OCI-LY7 (cell line): ENCODE results near the gene DIABLO. TPM values are rescaled to one million over a fixed set of nuclear protein-coding genes. Genes with fewer than 3 reads are reported as not detected.

Experiments
- BruUV-seq: library from RNA; stranded (reverse); fragments of 400-500 nt; replicated peaks from 2 replicates; lab custom pipeline; 2021; lab: Mats Ljungman, UMichigan
- CTCF ChIA-PET: fragments of 300-600 bp; sonication (Branson Sonifier 250); formaldehyde crosslinking; loops from one replicate; lab custom pipeline; 2022; ENCODE audit warnings: antibody characterized with exemption; ENCODE audit not compliant: unreplicated experiment; lab: Charles Lee
- POLR2A ChIA-PET: fragments of 300-600 bp; sonication (Branson Sonifier 250); formaldehyde crosslinking; loops from one replicate; lab custom pipeline; 2022; ENCODE audit warnings: antibody characterized with exemption; lab: Charles Lee
- DNase-seq: peaks from one replicate; pipeline ENCODE4 v3.0.0-alpha.2; 2015; ENCODE audit warnings: low spot score
- H2AFZ ChIP-seq: fragments of 200-600 bp; sonication (generic), shearing (Covaris generic); 2 replicates; pipeline ENCODE4 v1.6.1; 2014; ENCODE audit warnings: mild to moderate bottlenecking, antibody characterized with exemption, low read length, moderate library complexity
- H3K27ac ChIP-seq: fragments of 200-600 bp; sonication (generic); 2 replicates; pipeline ENCODE4 v1.5.1; 2014; ENCODE audit warnings: mixed run types, low read depth, mild to moderate bottlenecking, moderate library complexity, low read length, inconsistent platforms; ENCODE audit not compliant: poor library complexity, severe bottlenecking
- H3K36me3 ChIP-seq: fragments of 200-600 bp; sonication (generic); 2 replicates; pipeline ENCODE4 v1.6.1; 2014; ENCODE audit warnings: mild to moderate bottlenecking, antibody characterized with exemption, low read length, moderate library complexity, mixed read lengths; ENCODE audit not compliant: insufficient read depth
- H3K4me1 ChIP-seq: fragments of 200-600 bp; sonication (generic); 2 replicates; pipeline ENCODE4 v1.5.1; 2014; ENCODE audit warnings: mild to moderate bottlenecking, low read length; ENCODE audit not compliant: insufficient read depth, poor library complexity, severe bottlenecking
- H3K4me2 ChIP-seq: fragments of 200-600 bp; sonication (generic); 2 replicates; pipeline ENCODE4 v1.6.1; 2014; ENCODE audit warnings: mild to moderate bottlenecking, low read length
- H3K4me3 ChIP-seq: fragments of 200-600 bp; sonication (generic); 2 replicates; pipeline ENCODE4 v1.5.1; 2014; ENCODE audit warnings: mild to moderate bottlenecking, low read depth, low read length; ENCODE audit not compliant: poor library complexity, severe bottlenecking
- H3K79me2 ChIP-seq: fragments of 200-600 bp; sonication (generic); 2 replicates; pipeline ENCODE4 v1.6.1; 2016; ENCODE audit warnings: low read depth, mild to moderate bottlenecking, low read length, moderate library complexity, mixed read lengths; ENCODE audit not compliant: insufficient read depth
- H3K9me2 ChIP-seq: fragments of 200-600 bp; sonication (generic); 2 replicates; pipeline ENCODE4 v1.6.1; 2016; ENCODE audit warnings: mild to moderate bottlenecking, low read length, mixed read lengths; ENCODE audit not compliant: insufficient read depth
- H3K9me3 ChIP-seq: fragments of 200-600 bp; sonication (generic); 2 replicates; pipeline ENCODE4 v1.6.1; 2014; ENCODE audit warnings: mild to moderate bottlenecking, mixed run types, low read length, mixed read lengths
- H4K20me1 ChIP-seq: fragments of 200-600 bp; sonication (generic); 2 replicates; pipeline ENCODE4 v1.6.1; 2014; ENCODE audit warnings: mild to moderate bottlenecking, antibody characterized with exemption, low read length, moderate library complexity, mixed read lengths; ENCODE audit not compliant: insufficient read depth
- EZH2phosphoT487 ChIP-seq: fragments of 200-600 bp; sonication (generic); IDR thresholded peaks from 2 replicates; pipeline ENCODE4 v1.6.1; 2018; ENCODE audit warnings: low read depth, borderline replicate concordance, mild to moderate bottlenecking, mixed run types, antibody characterized with exemption, low read length, moderate library complexity, mixed read lengths
- intact Hi-C: fragments of 100-400 bp; cut with micrococcal nuclease; formaldehyde crosslinking; loops from one replicate; pipeline ENCODE4 v1.10.0; 2022; ENCODE audit not compliant: unreplicated experiment
- total RNA-seq, 2 experiments: library from RNA; depleted of rRNA in 1 of 2; stranded (reverse); fragments of >200 nt in 1 of 2; shearing (Covaris generic) in 1 of 2; gene quantifications; 2 replicates each; pipeline ENCODE4 v1.2.3, GENCODE V29; 2014 to 2022
- TF ChIP-seq, protein P1 (sequence below): fragments of 200-600 bp; sonication (generic); conservative IDR thresholded peaks from 2 replicates; pipeline ENCODE4 v1.5.1; 2014; ENCODE audit warnings: mild to moderate bottlenecking, antibody characterized with exemption, low read length, moderate library complexity, mixed read lengths

The DIABLO gene
- total RNA-seq, 2 experiments from 2014 or later = 53.9 to 56.5 TPM

- no peak for DNase-seq
- Histone ChIP-seq H3K79me2 (no peaks in the 10 kb centered on the region), H3K4me3 (no peak overlapping the region), H2AFZ (no peak overlapping the region), H3K36me3 (peaks cover 8% of the 10 kb centered on the region; the same call in 1 of the 2 replicates), H3K27ac (no peak overlapping the region), H3K4me2 (no peak overlapping the region), H4K20me1 (no peaks in the 10 kb centered on the region; the same call in 1 of the 2 replicates), H3K9me2 (no peaks in the 10 kb centered on the region), H3K4me1 (peaks cover 2% of the 10 kb centered on the region), H3K9me3 (no peaks in the 10 kb centered on the region)
- ChIA-PET POLR2A (interaction anchor here (0.9 kb wide), 1 partner anchor 20 kb away, joined by 3 read pairs; no protein-coding TSS in a partner anchor), CTCF (no interaction called here)
- TF ChIP-seq, protein P1, sequence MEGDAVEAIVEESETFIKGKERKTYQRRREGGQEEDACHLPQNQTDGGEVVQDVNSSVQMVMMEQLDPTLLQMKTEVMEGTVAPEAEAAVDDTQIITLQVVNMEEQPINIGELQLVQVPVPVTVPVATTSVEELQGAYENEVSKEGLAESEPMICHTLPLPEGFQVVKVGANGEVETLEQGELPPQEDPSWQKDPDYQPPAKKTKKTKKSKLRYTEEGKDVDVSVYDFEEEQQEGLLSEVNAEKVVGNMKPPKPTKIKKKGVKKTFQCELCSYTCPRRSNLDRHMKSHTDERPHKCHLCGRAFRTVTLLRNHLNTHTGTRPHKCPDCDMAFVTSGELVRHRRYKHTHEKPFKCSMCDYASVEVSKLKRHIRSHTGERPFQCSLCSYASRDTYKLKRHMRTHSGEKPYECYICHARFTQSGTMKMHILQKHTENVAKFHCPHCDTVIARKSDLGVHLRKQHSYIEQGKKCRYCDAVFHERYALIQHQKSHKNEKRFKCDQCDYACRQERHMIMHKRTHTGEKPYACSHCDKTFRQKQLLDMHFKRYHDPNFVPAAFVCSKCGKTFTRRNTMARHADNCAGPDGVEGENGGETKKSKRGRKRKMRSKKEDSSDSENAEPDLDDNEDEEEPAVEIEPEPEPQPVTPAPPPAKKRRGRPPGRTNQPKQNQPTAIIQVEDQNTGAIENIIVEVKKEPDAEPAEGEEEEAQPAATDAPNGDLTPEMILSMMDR = no peak
- TF ChIP-seq EZH2phosphoT487 = no peak
- intact Hi-C loops = no loop called here
- BruUV-seq = no TSS peak
Observed at GRCh38 chr12:122202017-122202416, 23.8 kb downstream of the DIABLO start.

DNA sequence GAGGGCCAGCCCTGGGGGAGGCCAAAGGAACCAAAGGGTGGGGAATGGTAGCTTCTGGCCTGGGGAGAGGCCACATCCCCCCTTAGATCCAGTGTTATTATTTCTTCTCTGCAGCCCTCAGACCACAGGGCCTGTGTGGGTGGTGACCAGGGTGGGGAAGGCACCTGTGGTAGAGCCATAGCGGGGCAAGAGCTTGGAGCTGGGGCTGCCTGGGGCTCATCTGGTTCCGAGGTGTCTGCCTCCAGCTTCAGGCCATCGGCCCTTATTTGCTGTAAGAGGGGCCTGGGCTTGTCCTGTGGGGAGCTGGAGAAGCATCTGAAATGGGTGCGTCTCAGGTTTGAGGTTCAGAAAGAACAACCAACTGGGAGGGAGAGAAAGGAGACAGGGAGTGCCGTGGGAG, 24.5 kb downstream of the DIABLO start:
- H3K4me2 ChIP-seq = no peak overlapping the region
- H3K4me3 ChIP-seq = no peak overlapping the region
- no peaks in the 10 kb centered on the region for H3K9me3 ChIP-seq
- no peak overlapping the region for H3K27ac ChIP-seq
- 0 out of 2 replicates have a peak, but pooled peaks cover 2% of the 10 kb centered on the region for H3K36me3 ChIP-seq
- no TSS peak for BruUV-seq
- CTCF ChIA-PET = no interaction called here
- TF ChIP-seq EZH2phosphoT487 = no peak
- TF ChIP-seq, protein P1 = no peak
- no peak for DNase-seq
- H3K79me2 ChIP-seq = no peaks in the 10 kb centered on the region
- no peak overlapping the region for H2AFZ ChIP-seq
- POLR2A ChIA-PET = interaction anchor here (0.5 to 0.9 kb wide), 2 partner anchors 8 to 21 kb away, joined by 3 read pairs; no protein-coding TSS in a partner anchor
- intact Hi-C loops = no loop called here
- no peaks in the 10 kb centered on the region; the same call in 1 of the 2 replicates for H4K20me1 ChIP-seq
- peaks cover 4% of the 10 kb centered on the region for H3K4me1 ChIP-seq
- H3K9me2 ChIP-seq = no peaks in the 10 kb centered on the region

DNA sequence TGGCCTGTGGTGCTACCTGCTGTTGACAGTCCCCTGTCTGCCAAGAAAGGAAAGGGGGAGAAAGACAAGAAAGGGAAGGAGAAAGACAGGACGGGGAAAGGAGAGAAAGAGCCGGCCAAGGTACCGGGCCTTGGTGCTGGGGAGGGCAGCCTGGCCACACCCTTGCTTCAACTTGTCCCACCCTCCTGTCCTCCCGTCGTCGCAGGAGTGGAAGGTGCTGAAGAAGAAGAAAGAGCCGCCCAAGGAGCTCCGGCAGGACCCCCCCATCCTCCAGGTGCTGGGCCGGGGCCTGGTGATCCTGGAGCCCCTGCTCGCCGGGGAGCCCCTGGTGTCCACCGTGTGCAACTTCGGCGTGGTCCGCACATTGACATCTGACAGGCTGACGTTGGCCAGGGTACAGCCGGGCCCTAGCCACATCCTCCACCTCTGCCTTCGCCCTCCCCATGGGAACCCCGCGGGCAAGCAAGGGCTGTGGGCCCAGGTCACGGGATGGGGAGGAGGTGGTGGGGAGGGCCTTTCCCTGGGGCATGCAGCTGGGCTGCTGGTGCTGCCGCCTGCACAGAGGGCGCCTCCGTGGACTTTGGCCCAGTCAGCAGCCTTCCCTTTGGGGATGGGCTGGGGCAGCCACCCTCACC, 25.2 kb downstream of the DIABLO start:
- H3K27ac ChIP-seq = no peak overlapping the region
- peaks cover 4% of the 10 kb centered on the region for H3K4me1 ChIP-seq
- no peaks in the 10 kb centered on the region; the same call in 1 of the 2 replicates for H4K20me1 ChIP-seq
- CTCF ChIA-PET = no interaction called here
- H3K36me3 ChIP-seq = no peaks in the 10 kb centered on the region
- intact Hi-C loops = no loop called here
- no peak overlapping the region for H3K4me2 ChIP-seq
- TF ChIP-seq, protein P1 = no peak
- no peaks in the 10 kb centered on the region for H3K9me3 ChIP-seq
- no peaks in the 10 kb centered on the region for H3K9me2 ChIP-seq
- DNase-seq = no peak
- H3K79me2 ChIP-seq = no peaks in the 10 kb centered on the region
- POLR2A ChIA-PET = no interaction called here
- no peak overlapping the region for H3K4me3 ChIP-seq
- no TSS peak for BruUV-seq
- H2AFZ ChIP-seq = no peak overlapping the region
